C4-2B (cell line): ENCODE results near the gene UHRF2.

Experiments
- CTCF ChIP-seq: fragments of 450-650 bp; conservative IDR thresholded peaks from 2 replicates; pipeline ENCODE4 v1.5.1; 2017; ENCODE audit warnings: mild to moderate bottlenecking
- ZFX ChIP-seq: fragments of 450-650 bp; IDR thresholded peaks from 2 replicates; pipeline ENCODE4 v1.6.1; 2017

GRCh38 chr9:6473151-6473550 lies 60.2 kb downstream of the UHRF2 start:
- TF ChIP-seq CTCF (no peak), ZFX (no peak)
